Measurements from ENCODE around the gene BAG3.

Gene BAG3

GRCh38 chr10:119715628-119716505 lies 64.7 kb downstream of the BAG3 start:
- Mint-ChIP-seq H3K4me1 (peaks cover 7% of the 10 kb centered on the region), H3K27ac (no peak overlapping the region), H3K4me3 (no peak overlapping the region), H3K9me3 (peaks cover 11 to 23% of the 10 kb centered on the region in 2 donors), H3K27me3 (no peaks in the 10 kb centered on the region)
- DNase-seq: no peak
- no peak for ATAC-seq

GRCh38 chr10:119723161-119723560 lies 72.0 kb downstream of the BAG3 start:
- peaks cover 4 to 14% of the 10 kb centered on the region in 2 donors for H3K9me3 Mint-ChIP-seq
- H3K4me3 Mint-ChIP-seq: no peak overlapping the region
- H3K27me3 Mint-ChIP-seq: no peaks in the 10 kb centered on the region
- no peak for ATAC-seq
- no peak for DNase-seq
- peaks cover 42% of the 10 kb centered on the region for H3K4me1 Mint-ChIP-seq
- no peak overlapping the region for H3K27ac Mint-ChIP-seq

- H3K9me3 Mint-ChIP-seq: peaks cover 4 to 14% of the 10 kb centered on the region in 2 donors
- no peak for DNase-seq
- peaks cover 46% of the 10 kb centered on the region for H3K4me1 Mint-ChIP-seq
- H3K4me3 Mint-ChIP-seq: no peak overlapping the region
- H3K27me3 Mint-ChIP-seq: no peaks in the 10 kb centered on the region
- H3K27ac Mint-ChIP-seq: no peak overlapping the region
- ATAC-seq: no peak
Measured at GRCh38 chr10:119723624-119724023, 72.4 kb downstream of the BAG3 start.

DNA sequence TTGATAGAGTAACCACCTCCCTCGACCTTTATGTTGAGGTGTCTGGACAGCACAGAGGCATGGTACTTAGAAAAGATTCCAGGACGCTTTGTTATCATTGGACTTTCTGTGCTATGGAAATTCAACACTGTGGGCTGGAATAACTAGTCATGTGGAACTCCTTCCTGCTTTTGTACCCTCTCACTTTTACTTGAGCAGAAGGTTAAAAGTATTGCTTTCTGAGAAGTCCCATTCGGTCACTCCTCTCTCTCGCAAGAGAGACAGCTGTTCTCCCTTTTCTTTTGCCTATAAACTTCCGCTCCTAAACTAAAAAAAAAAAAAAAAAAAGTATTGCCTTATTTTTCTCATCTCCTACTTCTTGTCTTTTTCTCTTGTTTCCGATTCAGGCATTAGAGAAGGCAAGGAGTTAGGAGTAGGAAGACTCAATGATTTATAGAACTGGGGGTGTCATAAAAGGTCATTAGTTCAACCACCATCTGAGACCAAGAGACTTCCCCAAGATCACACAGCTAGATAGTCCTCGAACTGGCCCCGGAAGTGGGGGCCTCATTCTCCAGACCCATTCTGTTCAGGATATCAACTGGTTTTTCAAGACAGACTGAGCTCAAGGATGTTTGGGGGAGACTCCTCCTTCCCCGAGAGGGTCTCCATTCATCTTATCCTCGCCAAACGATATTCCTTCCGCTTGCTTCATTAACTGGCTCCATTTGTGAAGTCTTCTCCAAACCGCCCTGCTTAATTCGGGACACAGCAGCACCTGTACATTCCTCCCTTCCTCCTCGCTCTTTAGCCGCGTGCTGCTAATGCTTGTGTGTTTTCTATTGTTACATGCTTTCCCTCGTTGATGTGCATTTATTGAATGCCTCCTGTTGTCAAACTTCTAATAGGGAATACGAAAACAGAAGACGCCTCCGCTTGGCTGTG lies 73.7 kb downstream of the BAG3 start:
- H3K4me1 Mint-ChIP-seq: peaks cover 59% of the 10 kb centered on the region
- peak overlapping the region; percentile 72 to 75 for H3K4me3 Mint-ChIP-seq
- ATAC-seq (peak; percentile 0), DNase-seq (no peak)
- peaks cover 4 to 14% of the 10 kb centered on the region in 2 donors for H3K9me3 Mint-ChIP-seq
- no peaks in the 10 kb centered on the region for H3K27me3 Mint-ChIP-seq
- peak overlapping the region in 1 of 2 donors; percentile 19 for H3K27ac Mint-ChIP-seq

GRCh38 chr10:119725517-119725827 lies 74.3 kb downstream of the BAG3 start:
- DNase-seq: no peak
- H3K9me3 Mint-ChIP-seq: peaks cover 4 to 14% of the 10 kb centered on the region in 2 donors
- no peaks in the 10 kb centered on the region for H3K27me3 Mint-ChIP-seq
- H3K4me1 Mint-ChIP-seq: peaks cover 64% of the 10 kb centered on the region
- peak overlapping the region; percentile 72 to 75 for H3K4me3 Mint-ChIP-seq
- peak; percentile 76 for ATAC-seq
- peak overlapping the region; percentile 46 to 89 for H3K27ac Mint-ChIP-seq

- Mint-ChIP-seq H3K4me1 (peaks cover 64% of the 10 kb centered on the region), H3K27me3 (no peaks in the 10 kb centered on the region), H3K4me3 (peak within 1 kb of the TSS; percentile 75 to 92), H3K27ac (peak within 1 kb of the TSS; percentile 89 to 92), H3K9me3 (peaks cover 4 to 8% of the 10 kb centered on the region in 2 donors)
- DNase-seq: peak; percentile 96 to 98
- ATAC-seq: peak; percentile 92
Measured at GRCh38 chr10:119725828-119726675, 74.9 kb downstream of the BAG3 start, which contains the start of gene INPP5F. TSS of gene INPP5F (plus strand) at chr10:119726050. CDS start at chr10:119726263, 213 bp downstream.

- H3K9me3 Mint-ChIP-seq: peaks cover 4 to 7% of the 10 kb centered on the region in 2 donors
- peak overlapping the region; percentile 71 to 92 for H3K27ac Mint-ChIP-seq
- no peak for ATAC-seq
- no peaks in the 10 kb centered on the region for H3K27me3 Mint-ChIP-seq
- H3K4me3 Mint-ChIP-seq: peak overlapping the region; percentile 75 to 92
- peaks cover 64% of the 10 kb centered on the region for H3K4me1 Mint-ChIP-seq
- DNase-seq: no peak
Measured at GRCh38 chr10:119726676-119727261, 75.6 kb downstream of the BAG3 start.
